HEK293 (cell line): Measurements from ENCODE around the gene FBXO17.

Source experiments
- CTCF ChIA-PET: fragments of 350-600 bp; formaldehyde crosslinking; extraction: SDS; loops from one replicate; lab custom pipeline; 2021; ENCODE audit warnings: antibody characterized with exemption; lab: Yijun Ruan, JAX
- POLR2A ChIA-PET: fragments of 300-600 bp; formaldehyde crosslinking; extraction: SDS; loops from one replicate; lab custom pipeline; 2020; ENCODE audit warnings: antibody characterized with exemption, inconsistent platforms; lab: Yijun Ruan, JAX
- H3K27ac ChIP-seq: fragments of 200-500 bp; sonication (Bioruptor generic); 2 replicates; pipeline ENCODE4 v1.5.1; 2014; ENCODE audit warnings: low read depth, low read length, control low read depth, inconsistent platforms; ENCODE audit errors: extremely low read depth
- H3K36me3 ChIP-seq, 2 experiments: fragments of 200-500 bp in 1 of 2; sonication (Bioruptor generic) in 1 of 2; 1 replicate in 1 of 2; 2 replicates in 1 of 2; pipeline ENCODE4 v1.5.1; 2014 to 2017; ENCODE audit warnings: inconsistent platforms in 2 of 2, low read length in 2 of 2; ENCODE audit not compliant: control insufficient read depth in 2 of 2, insufficient read depth in 1 of 2
- H3K4me1 ChIP-seq: fragments of 200-500 bp; sonication (Bioruptor generic); 2 replicates; pipeline ENCODE4 v1.5.1; 2014; ENCODE audit warnings: mild to moderate bottlenecking, low read length, inconsistent platforms; ENCODE audit not compliant: control insufficient read depth, insufficient read depth
- H3K4me3 ChIP-seq: 2 replicates; pipeline ENCODE4 v1.5.1; 2011; ENCODE audit warnings: low read depth, mild to moderate bottlenecking, control low read depth, low read length, moderate library complexity
- H3K9me3 ChIP-seq: fragments of 200-500 bp; sonication (Bioruptor generic); 2 replicates; pipeline ENCODE4 v1.5.1; 2014; ENCODE audit warnings: low read depth, low read length, inconsistent platforms; ENCODE audit not compliant: control insufficient read depth, insufficient read depth
- KLF1 ChIP-seq: fragments of 450-650 bp; formaldehyde crosslinking; IDR thresholded peaks from 2 replicates; pipeline ENCODE4 v1.5.1; 2016; ENCODE audit warnings: missing biosample characterization, missing genetic modification characterization
- SALL2 ChIP-seq: fragments of 450-650 bp; formaldehyde crosslinking; IDR thresholded peaks from 2 replicates; pipeline ENCODE4 v1.5.0; 2017; ENCODE audit warnings: missing biosample characterization, mild to moderate bottlenecking, missing genetic modification characterization, borderline replicate concordance
- ZBTB17 ChIP-seq: fragments of 450-650 bp; formaldehyde crosslinking; IDR thresholded peaks from 2 replicates; pipeline ENCODE4 v1.5.1; 2016; ENCODE audit warnings: missing biosample characterization, missing genetic modification characterization
- ZBTB20 ChIP-seq: fragments of 450-650 bp; formaldehyde crosslinking; IDR thresholded peaks from 2 replicates; pipeline ENCODE4 v1.5.1; 2016; ENCODE audit warnings: missing biosample characterization, missing genetic modification characterization
- ZBTB21 ChIP-seq: fragments of 450-650 bp; formaldehyde crosslinking; IDR thresholded peaks from 2 replicates; pipeline ENCODE4 v1.5.1; 2017; ENCODE audit warnings: missing biosample characterization, missing genetic modification characterization
- ZNF10 ChIP-seq: fragments of 450-650 bp; formaldehyde crosslinking; IDR thresholded peaks from 2 replicates; pipeline ENCODE4 v1.5.1; 2017; ENCODE audit warnings: missing biosample characterization, missing genetic modification characterization
- ZNF121 ChIP-seq: fragments of 450-650 bp; formaldehyde crosslinking; IDR thresholded peaks from 2 replicates; pipeline ENCODE4 v1.5.1; 2016; ENCODE audit warnings: missing biosample characterization, missing genetic modification characterization
- ZNF518A ChIP-seq: fragments of 450-650 bp; formaldehyde crosslinking; conservative IDR thresholded peaks from 2 replicates; pipeline ENCODE4 v1.5.1; 2016; ENCODE audit warnings: low read depth, missing biosample characterization, missing genetic modification characterization
- ZNF561 ChIP-seq: fragments of 450-650 bp; IDR thresholded peaks from 2 replicates; pipeline ENCODE4 v1.5.1; 2018; ENCODE audit warnings: missing biosample characterization, missing genetic modification characterization, borderline replicate concordance
- ZNF664 ChIP-seq: fragments of 450-650 bp; formaldehyde crosslinking; IDR thresholded peaks from 2 replicates; pipeline ENCODE4 v1.5.1; 2016; ENCODE audit warnings: missing biosample characterization, missing genetic modification characterization
- TF ChIP-seq, protein P1 (sequence below): fragments of 450-650 bp; formaldehyde crosslinking; IDR thresholded peaks from 2 replicates; pipeline ENCODE4 v1.5.1; 2016; ENCODE audit warnings: missing biosample characterization, missing genetic modification characterization
- TF ChIP-seq, protein P2 (sequence below): fragments of 450-650 bp; formaldehyde crosslinking; IDR thresholded peaks from 2 replicates; pipeline ENCODE4 v1.5.1; 2017; ENCODE audit warnings: missing biosample characterization, missing genetic modification characterization
- TF ChIP-seq, protein P3 (sequence below): fragments of 450-650 bp; formaldehyde crosslinking; IDR thresholded peaks from 2 replicates; pipeline ENCODE4 v1.5.1; 2016; ENCODE audit warnings: missing biosample characterization, missing genetic modification characterization

The FBXO17 gene

DNA sequence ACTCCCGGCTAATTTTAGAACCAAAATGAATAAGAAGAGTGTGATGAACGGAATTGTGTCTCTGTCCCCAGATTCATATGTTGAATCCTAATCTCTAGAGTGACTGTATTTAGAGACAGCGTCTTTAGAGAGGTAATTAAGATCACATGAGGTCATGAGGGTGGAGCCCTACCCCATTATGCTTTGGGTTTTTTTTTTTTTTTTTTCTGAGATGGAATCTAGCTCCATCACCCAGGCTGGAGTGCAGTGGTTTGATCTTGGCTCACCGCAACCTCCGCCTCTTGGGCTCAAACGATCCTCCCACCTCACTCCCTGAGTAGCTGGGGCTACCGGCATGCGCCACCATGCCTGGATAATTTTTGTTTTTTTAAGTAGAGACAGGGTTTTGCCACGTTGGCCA, 28.9 kb upstream of the FBXO17 start:
- ChIA-PET CTCF (no interaction called here), POLR2A (interaction anchor here (0.7 kb wide), 1 partner anchor 17 kb away, joined by 5 read pairs; no protein-coding TSS in a partner anchor)
- no peaks in the 10 kb centered on the region for H3K4me1 ChIP-seq
- H3K36me3 ChIP-seq: no peaks in the 10 kb centered on the region; a peak in 1 of 3 replicates
- no peaks in the 10 kb centered on the region for H3K9me3 ChIP-seq
- no peak overlapping the region for H3K27ac ChIP-seq
- no peak overlapping the region for H3K4me3 ChIP-seq
- TF ChIP-seq ZBTB21 (tag by site-specific recombination): 0 out of 2 replicates have a peak, but pooled peaks have one; percentile 11
- no peak for TF ChIP-seq ZNF561 (tag by site-specific recombination)
- TF ChIP-seq ZBTB20 (tag by site-specific recombination): no peak
- TF ChIP-seq, protein P1, sequence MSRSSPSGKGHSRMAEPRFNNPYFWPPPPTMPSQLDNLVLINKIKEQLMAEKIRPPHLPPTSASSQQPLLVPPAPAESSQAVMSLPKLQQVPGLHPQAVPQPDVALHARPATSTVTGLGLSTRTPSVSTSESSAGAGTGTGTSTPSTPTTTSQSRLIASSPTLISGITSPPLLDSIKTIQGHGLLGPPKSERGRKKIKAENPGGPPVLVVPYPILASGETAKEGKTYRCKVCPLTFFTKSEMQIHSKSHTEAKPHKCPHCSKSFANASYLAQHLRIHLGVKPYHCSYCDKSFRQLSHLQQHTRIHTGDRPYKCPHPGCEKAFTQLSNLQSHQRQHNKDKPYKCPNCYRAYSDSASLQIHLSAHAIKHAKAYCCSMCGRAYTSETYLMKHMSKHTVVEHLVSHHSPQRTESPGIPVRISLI: 0 out of 2 replicates have a peak, but pooled peaks have one; percentile 45
- TF ChIP-seq SALL2 (tag by site-specific recombination): no peak
- TF ChIP-seq, protein P2, sequence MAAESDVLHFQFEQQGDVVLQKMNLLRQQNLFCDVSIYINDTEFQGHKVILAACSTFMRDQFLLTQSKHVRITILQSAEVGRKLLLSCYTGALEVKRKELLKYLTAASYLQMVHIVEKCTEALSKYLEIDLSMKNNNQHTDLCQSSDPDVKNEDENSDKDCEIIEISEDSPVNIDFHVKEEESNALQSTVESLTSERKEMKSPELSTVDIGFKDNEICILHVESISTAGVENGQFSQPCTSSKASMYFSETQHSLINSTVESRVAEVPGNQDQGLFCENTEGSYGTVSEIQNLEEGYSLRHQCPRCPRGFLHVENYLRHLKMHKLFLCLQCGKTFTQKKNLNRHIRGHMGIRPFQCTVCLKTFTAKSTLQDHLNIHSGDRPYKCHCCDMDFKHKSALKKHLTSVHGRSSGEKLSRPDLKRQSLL (tag by site-specific recombination): peak; percentile 45; the same call in 1 of the 2 replicates
- TF ChIP-seq ZNF664 (tag by site-specific recombination): peak; percentile 60
- peak; percentile 53 for TF ChIP-seq KLF1 (tag by site-specific recombination)
- TF ChIP-seq ZBTB17: no peak

DNA sequence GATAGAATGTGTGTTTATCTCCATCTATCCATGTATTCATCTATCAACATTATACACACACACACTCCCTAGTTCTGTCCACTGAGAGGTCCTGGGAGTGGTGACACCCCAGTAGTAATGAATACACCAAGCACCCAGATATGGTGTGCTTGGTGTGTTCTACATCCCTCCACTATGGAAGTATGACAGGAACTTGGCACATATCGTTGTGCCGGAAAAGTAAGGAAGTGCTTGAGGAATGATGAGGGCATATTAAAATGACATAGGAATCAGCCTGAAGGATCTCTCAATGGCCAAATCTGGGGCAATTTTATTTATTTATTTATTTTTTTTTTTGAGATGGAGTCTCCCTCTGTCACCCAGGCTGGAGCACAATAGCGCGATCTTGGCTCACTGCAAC, 28.3 kb upstream of the FBXO17 start:
- Histone ChIP-seq H3K36me3 (no peaks in the 10 kb centered on the region; a peak in 1 of 3 replicates), H3K4me3 (no peak overlapping the region), H3K9me3 (no peaks in the 10 kb centered on the region), H3K27ac (no peak overlapping the region), H3K4me1 (no peaks in the 10 kb centered on the region)
- POLR2A ChIA-PET: no interaction called here
- CTCF ChIA-PET: interaction anchor here (0.6 kb wide), 1 partner anchor 27 kb away, joined by 3 read pairs; no protein-coding TSS in a partner anchor
- TF ChIP-seq ZBTB21 (tag by site-specific recombination): 0 out of 2 replicates have a peak, but pooled peaks have one; percentile 3
- TF ChIP-seq, protein P3, sequence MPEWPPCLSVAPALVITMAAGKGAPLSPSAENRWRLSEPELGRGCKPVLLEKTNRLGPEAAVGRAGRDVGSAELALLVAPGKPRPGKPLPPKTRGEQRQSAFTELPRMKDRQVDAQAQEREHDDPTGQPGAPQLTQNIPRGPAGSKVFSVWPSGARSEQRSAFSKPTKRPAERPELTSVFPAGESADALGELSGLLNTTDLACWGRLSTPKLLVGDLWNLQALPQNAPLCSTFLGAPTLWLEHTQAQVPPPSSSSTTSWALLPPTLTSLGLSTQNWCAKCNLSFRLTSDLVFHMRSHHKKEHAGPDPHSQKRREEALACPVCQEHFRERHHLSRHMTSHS (tag by site-specific recombination): no peak

DNA sequence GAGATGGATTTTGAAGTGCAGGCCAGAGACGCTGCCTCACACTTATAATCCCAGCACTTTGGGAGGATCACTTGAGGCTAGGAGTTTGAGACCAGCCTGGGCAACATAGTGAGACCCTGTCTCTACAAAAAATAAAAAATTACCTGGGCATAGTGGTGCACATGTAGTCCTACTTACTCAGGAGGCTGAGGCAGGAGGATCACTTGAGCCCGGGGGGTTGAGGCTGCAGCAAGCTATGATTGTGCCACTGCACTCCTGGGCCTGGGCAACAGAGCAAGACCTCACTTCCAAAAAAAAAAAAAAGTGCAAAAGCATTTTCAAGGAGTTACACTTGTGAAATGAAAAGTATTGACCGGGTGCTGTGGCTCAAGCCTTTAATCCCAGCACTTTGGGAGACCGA, 27.6 kb upstream of the FBXO17 start:
- Histone ChIP-seq H3K4me3 (no peak overlapping the region), H3K27ac (no peak overlapping the region), H3K36me3 (no peaks in the 10 kb centered on the region; a peak in 1 of 3 replicates), H3K9me3 (no peaks in the 10 kb centered on the region), H3K4me1 (no peaks in the 10 kb centered on the region)
- CTCF ChIA-PET: interaction anchor here (0.7 kb wide), 1 partner anchor 43 kb away, joined by 3 read pairs; no protein-coding TSS in a partner anchor
- peak; percentile 97 for TF ChIP-seq ZNF121 (tag by site-specific recombination)
- no peak for TF ChIP-seq KLF1 (tag by site-specific recombination)
- no peak for TF ChIP-seq ZNF518A (tag by site-specific recombination)
- TF ChIP-seq ZNF10: no peak
- POLR2A ChIA-PET: no interaction called here
